GM19025 (cell line): ENCODE results near the gene IRF2BPL.

Experiments
- ATAC-seq: cut with Tn5 transposase; IDR thresholded peaks from one replicate; pipeline ENCODE4 v1.9.1; 2021; ENCODE audit warnings: mild to moderate bottlenecking, low read depth, moderate library complexity; ENCODE audit not compliant: unreplicated experiment

Gene IRF2BPL

DNA sequence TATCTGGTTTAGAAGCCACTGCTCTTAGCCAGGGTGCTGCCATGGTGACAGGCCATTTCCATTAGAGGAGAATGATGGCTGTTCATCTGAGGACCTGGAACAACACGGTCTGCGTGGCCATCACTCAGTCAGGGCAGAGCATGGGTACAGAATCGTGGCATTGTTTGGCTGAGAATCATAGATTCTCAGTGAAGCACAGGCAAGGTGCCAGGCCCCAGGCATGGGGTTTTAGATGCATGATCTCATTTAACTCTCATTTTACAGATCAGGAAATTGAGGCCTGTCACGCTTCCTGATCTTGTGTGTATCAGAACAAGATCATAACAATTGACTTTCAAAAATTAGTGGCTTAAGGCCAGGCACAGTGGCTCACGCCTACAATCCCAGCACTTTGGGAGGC, 26.8 kb upstream of the IRF2BPL start:
- no peak for ATAC-seq

DNA sequence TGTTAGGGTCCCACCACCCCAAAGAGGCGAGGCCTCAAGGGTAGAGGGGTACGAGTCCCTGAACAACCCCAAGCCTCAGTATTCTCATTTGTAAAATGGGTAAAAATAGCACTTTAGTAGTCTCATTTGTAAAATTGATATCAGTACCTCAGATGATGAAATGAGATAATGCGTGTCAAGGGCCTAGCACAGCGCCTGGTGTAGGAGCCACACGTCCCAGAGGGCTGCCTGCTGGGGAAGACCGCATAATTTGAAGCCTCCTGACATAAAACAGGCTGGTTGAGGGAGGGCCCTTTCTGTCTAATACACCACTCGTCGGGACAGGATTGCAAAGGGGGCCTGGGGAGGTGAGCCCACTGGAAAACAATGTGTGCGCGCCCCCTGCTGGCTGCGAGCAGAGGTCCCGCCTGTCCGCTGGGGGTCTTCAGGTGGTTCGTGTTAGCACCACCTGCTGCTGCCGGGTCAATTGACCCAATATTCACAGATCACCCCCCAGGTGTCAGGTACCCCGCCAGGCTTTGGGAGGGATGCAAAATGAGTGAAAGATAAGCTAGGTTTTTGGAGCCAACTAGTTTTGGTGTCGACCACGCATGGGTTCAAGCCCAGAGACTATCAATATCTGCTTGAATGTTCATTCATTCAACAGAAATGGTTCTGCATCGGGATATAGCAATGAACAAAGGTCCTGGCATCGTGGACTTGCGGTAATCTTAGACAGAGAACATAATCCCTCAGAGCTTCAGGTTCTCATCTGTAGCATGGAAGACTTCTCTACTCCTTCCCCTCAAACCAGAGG, 24.7 kb upstream of the IRF2BPL start:
- no peak for ATAC-seq

DNA sequence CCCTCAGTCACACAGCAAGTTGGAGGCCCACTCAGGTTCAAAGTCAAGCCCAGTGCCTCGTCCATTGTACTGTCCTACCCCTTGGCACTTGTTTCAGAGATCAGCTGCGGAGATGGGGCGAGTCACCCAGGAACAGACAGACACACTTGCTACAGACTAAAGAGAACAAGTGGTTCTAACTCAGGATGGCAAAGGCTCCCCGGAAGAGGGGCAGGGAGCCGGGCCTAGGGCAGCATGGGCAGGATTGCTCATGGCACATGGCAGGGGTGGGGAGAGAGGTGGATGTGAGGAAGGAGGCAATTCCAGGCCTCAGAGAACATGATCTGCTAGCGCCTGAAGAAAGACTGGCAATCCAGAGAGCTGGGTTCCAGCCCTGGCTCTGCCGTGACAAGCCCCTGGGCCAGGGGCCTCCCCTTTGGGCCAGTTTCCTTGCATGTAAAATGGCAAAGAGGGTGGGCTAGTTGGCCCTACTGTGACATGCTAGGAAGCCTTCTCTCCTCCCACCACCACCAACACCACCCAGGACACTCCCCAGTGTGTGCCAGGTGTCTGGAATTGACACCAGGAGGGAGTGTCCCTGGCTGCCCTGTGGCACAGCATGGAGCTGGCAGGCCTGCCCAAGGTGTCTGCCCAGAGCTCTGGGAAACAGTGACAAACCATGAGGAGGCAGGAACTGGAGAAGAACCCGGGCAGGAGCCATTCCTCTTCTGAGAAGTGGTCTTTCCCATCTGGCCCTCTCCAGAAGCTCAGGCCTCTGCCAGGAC, 24.0 kb upstream of the IRF2BPL start:
- ATAC-seq: no peak

DNA sequence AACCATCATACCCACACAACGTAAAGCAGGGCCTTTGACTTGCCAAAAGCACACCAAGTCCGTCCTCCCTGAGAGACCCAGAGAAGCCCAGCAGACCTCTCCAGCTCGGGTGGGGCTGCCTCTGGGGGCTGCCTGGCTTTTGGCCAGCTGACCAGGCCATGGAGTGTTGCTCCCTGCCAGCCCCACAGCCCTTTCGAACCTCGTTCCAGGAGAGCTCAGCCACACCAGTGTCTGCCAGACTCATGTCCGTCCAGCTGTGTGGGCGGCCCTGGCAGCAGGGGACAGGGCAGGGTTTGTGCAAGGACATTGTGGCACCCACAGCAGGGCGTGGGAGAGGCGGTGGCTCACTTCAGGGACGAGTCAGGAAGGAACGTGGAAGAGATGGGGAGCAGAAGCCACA, 22.6 kb upstream of the IRF2BPL start:
- ATAC-seq: no peak

DNA sequence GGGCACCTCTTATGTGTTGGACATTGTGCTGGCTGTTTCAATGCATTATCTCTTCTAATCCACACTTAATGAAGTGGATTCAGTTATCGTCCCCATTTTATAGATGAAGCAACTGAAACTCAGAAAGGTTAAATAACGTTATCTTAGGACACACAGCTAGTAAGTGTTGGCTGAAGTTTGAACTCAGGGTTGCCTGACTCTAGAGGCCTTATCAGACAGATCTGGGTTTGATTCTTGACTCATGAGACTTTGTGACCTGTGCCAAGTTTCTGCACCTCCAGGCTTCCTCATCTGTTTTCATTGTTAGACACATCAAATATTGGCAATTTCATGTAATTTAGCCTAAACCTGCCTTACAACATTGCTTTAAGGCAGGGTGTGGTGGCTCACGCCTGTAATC, 18.2 kb upstream of the IRF2BPL start:
- no peak for ATAC-seq

DNA sequence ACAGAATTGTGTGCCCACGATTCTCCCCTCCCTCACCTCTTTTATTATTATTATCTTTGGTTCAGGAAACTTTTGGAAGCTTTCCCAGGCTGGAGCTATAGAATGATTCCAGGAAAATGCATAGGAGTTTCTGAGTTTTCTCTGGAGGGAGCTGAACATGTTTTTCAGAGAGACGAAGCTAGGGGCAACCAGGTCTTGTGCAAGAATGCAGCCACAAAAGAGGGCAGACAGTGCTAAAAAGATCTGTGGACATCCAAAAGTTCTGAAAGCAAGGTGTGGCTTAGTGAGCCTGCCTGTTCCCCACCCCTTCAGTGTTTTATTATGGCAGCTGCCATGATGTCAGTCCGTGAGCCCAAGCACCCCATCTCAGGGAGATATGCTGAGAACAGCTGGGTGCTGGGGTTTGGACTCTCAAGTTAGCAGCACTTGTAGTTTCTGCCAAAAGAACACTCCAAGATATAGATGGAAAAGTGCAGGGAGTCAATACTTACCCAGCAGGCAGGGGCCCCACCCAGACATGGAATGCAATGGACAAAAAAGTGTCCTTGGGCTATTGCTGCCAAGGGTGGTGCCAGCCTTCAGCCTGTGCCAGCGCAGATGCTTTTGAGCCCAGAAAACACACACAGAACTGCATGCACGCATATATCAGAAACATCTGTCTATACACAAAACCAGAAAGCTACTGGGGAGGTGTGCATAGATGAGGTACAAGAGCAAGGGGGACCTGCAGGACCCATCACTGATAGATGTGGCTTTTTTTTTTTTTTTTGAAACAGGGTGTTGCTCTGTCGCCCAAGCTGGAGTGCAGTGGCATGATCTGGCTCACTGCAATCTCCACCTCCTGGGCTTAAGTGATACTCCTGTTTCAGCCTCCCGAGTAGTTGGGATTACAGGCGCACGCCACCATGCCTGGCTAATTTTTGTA, 17.0 kb upstream of the IRF2BPL start:
- no peak for ATAC-seq

DNA sequence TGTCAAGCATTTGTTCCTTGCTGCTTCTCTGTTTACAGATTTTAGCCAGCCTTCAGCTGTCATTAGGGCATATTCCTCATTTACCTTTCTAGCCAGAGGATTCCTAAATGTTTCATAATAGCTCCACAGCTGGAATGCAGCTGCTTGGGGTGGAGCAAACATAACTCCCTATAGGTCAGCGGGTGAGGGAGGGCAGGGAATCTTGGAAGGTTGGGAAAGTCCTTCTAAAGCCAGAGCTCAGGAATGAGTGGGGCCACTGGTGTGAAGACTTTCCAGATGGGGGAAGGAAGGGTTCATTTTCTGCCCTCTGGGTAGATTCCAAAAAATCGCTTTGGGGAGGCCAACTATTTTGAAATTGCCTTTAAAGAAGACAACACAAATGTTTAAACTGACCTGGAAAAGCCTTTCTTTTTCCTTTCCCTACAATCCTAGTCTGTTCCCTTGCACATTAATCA, 16.3 kb upstream of the IRF2BPL start:
- ATAC-seq: no peak

DNA sequence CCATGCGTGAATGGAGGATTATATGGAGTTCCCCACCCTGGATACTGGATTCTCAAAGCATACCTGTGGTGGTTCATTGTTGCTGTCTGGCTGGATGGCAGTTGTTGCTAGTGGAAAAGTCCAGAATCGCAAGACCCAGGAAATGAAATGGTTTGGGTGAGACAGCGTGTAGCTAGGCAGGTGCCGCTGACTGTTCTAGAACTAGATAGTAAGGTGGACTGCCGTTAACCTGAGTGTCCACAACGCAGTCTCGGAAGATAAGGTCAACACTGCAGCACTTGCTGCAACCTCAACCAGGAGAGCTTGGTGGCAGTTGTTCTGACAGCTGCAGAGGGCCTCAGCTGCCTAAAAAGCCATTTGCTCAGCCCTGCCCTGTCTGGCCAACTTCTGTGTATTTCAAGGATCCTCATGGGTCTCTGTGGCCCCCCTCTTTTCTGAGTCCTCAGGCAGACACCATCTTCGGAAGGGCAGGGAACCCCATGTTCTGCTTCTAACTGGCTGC, 15.5 kb upstream of the IRF2BPL start:
- no peak for ATAC-seq

DNA sequence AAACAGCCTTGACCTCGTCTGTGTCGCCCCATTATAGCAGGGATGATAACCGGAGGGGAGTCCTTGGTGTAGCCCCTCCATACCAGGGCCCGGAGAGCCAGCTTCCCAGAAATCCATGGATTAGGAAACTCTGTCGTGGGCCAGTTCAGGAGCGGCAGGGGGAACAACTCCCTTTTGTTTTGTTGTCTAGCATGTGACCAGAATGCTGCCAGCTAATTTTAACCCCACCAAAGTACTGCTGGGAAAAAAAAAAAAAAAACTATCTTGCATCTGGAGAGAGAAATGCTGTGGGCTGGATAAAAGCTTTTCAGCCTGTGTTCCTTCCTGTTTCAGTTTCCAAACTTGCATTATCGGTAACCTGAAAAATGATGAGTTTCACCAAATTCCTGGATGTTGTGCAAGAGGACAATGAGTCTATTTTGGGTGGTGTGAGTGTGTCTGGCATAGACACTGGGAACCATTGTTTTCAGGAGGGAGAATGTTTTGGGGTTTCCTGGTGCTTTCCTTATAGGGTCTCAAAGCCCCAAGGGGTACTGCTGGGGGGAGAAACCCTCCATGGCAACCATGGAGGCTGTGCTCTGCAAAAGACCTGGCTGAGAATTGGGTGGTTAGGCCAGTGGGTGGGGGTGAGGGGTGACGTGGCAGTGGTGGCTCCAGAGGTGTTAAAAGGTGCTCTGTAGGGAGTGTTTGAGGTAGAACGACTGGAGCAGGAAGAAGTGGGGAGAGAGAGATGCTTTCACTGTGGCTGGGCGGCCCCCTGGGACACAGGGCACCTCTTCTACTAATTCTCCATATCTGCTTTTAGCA, 14.9 kb upstream of the IRF2BPL start:
- ATAC-seq: no peak

DNA sequence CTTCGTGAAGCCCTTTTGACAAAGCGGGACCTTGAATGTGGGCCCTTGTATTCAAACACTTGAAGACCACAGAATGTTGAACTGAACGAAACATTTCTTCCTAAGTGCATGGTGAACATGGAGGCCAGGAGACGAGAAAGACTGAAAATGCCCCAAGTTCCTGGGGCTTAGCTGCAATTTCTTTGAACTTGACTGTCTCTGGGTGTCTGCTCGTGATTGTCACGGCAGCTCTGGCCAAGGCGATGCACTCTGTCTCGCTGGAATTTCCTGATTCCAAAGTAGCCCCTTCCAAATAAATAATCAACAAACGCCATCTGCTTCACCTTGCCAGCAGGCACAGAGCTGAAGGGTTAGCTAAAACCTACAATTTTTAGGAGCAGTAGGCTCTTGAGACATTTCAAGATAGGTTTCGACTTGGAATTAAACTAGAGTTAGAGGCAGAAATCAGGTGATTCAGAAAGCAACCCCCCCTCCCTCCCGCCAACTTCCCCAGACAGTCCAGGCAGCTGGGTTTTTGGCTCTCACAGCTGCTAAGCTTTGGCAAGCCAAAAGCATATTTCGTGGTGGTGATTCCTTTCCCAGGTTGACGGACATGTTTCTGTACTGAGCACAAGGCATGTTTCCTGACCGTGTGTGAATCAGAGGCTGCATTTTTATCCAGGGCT, 13.5 kb upstream of the IRF2BPL start:
- no peak for ATAC-seq

DNA sequence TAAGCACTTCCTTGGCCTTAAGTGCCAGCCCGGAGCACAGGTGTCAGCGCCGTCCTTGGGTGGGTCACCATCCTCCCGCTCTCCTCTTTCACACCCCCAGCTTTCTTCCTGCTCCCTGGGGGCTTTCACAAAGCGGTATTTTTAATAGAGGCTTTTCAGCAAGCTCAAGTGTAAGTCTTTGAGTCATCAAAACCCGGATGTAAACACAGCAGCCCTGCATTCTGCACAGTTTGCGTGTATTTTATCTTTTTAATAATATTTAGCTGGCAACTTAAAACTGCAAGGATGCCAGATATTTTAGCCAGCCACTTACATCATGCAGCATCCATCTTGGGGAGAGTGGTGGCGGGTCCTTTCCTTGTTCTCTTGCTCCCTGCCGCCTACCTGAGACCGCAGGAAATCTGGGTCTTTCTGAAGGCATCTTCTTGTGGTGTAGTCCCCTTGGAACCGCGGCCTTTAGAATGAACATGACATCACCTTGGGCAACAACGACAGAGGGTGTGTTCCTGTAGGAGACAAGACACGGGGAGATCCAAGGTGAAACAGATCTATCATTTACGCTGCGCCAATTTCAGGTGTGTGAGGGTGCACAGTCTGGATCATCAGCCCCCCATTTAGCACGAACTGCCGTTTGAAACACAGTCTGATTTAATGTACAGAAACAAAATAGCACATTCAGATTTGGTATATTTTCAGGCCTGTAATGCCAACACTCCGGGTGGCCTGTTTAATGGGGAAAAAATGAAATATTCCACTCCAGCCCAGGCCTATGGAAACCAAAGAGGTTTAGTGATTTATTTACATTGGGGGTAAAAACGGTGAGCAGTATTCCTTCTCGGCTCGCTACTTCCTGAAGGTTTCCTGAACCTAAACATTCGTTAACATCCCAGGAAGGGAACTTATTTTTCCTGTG, 12.5 kb upstream of the IRF2BPL start:
- ATAC-seq: peak; percentile 1

DNA sequence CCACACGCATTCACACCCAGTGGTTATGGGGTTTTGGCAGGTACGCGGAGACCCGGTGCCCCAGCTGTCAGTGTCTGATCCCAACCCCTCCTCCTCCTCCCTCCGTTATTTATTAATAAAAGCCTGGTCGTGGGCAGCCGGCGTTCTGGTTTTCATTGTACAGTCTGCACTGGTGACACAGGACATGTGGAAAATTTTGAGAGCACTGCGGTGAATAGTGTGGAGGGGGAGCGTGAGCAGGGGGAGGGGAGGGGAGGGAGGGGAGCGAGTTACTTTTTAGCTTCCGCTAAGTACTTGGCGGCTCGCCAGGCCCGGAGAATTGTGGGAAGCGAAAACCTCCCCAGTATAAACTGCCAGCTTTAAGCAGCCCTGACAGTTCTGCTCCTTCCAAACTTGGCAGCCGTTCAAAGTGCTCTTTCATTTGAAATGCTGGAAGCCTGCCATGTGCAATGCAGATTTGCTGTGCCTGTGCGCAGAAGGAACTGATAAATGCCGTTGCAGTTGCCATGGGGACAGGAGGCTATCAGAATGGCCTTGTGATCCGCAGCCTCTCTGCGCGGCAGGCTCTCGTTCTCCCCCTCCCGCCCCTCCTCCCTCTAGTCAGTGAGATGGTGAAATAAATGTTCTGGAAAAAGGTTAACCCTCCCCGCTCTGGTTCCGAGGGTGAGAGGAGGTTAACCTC, 11.7 kb upstream of the IRF2BPL start:
- peak; percentile 56 for ATAC-seq

DNA sequence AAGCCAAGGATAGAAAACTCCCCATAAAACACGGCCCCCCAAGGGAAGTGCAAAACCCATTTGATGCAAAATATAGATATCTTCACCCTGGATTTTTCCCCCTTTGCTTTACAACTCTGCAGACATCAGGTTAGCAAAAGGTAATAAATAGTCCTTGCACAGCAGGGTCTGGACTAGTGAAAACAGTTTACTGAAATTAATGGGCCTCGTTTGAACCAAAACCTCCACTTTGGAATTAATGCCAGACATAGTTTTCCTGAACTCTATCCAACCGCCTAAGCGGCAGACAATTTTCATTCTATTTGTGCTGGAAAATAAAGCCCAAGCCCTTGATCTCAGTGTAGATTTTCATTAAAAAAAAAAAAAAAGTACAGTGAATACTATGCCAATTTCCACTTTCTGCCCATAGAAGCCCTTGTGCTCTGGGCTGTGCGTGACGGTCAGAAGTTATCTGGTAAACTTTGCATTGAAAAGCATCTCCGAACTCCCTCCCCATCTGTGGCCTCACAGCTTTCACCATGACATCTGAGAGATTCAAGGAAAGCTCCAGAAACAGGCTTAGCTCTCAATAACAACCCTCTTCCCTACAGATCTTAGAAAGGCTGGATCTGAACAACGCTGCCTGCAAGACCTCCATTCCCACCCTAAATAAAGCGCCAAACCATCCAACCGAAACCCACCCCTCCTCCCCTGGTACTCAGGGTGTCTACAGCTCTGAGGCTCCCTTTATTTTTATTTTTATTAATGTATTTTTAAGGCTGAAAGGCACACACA, 11.0 kb upstream of the IRF2BPL start:
- ATAC-seq: peak; percentile 3

DNA sequence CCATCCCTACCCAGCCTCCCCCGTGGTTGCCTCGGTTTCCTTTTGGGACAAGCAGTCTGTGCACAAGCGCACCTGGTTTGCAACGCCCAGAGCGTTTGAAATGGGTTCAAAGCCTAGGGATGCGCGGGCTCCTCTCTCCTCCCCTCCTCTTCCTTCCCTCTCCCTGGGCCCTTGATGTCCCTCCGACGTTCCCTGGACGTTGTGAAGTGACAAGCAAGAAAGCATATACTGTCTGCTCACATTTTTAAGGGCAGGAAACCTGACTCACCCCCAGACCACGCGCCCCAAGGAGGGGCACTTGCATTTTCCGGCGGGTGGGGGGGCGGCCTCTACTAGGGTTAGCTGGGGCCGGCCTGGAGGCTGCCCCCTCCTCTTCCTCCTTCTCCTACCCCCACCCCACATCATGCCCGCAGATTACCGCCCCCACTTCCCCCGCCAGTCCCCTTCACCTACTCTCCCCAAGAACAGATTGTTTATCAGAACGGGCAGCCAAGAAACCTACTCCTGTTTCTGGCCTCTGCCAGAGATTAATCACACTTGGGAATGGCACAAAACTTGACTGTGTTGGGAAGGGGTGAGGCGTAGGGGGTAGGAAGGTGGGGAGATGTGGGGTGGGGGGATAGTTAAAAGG, 9.5 kb upstream of the IRF2BPL start:
- ATAC-seq: no peak

DNA sequence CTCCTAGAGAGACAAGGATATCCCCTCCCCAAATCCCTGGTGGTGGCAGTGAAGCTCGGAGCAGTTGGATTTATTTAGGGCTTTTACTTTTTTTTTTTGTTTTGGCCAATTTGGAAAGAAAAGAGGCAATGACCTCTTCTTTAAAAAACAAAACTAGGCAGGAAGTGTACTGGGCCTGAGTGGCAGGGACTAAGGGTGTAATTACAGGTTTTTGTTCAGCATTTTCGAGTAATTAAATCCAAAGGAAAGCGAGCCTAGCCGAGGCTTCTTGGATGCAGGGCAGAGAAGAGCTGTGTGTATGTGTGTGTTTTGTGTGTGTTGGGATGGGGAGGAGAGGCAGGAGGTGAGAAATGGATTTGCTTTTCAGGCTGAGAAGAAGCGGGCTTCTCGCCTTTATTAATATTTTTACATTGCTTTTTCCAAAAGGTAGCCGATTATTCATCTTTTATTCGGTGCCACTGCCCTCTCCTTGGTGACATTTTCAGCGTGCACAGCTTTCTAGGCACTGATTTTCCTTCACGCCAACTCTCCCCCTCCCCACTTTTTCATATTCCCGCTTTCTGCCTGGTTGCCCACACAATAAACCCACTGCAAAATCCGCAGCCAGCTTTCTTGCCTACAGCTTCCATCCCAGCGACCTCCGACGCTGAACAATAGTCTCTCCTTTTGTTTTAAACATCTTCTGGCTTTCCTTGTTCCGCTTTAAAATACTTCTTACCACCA, 8.9 kb upstream of the IRF2BPL start:
- no peak for ATAC-seq
